Fibroblast of villous mesenchyme (primary cell): ENCODE results near the gene PRSS56. TPM values are rescaled to one million over a fixed set of nuclear protein-coding genes. Genes with fewer than 3 reads are reported as not detected.

Experiments used
- DNase-seq: peaks from one replicate; pipeline ENCODE4 v3.0.0-alpha.2; 2010; ENCODE audit warnings: low read depth
- H3K4me3 ChIP-seq: 2 replicates; pipeline ENCODE4 v1.5.1; 2011; ENCODE audit warnings: low read depth, mild to moderate bottlenecking, low read length
- CTCF ChIP-seq: IDR thresholded peaks from 2 replicates; pipeline ENCODE4 v1.5.1; 2012; ENCODE audit warnings: low read depth, mild to moderate bottlenecking, low read length; ENCODE audit not compliant: insufficient read depth
- total RNA-seq: library from RNA; depleted of rRNA; stranded (reverse); fragments of >200 nt; gene quantifications from 2 replicates; pipeline ENCODE4 v1.2.3, GENCODE V29; 2012

Gene PRSS56
- total RNA-seq, 1 donor: not detected

GRCh38 chr2:232483923-232484627 lies 36.1 kb upstream of the PRSS56 start:
- DNase-seq: no peak
- no peak for TF ChIP-seq CTCF
- H3K4me3 ChIP-seq: no peak overlapping the region

GRCh38 chr2:232484628-232485347 lies 35.4 kb upstream of the PRSS56 start:
- no peak for DNase-seq
- no peak for TF ChIP-seq CTCF

GRCh38 chr2:232485348-232485756 lies 34.8 kb upstream of the PRSS56 start:
- no peak for TF ChIP-seq CTCF
- DNase-seq: no peak

More at GRCh38 chr2:232484628-232485347, 35.4 kb upstream of the PRSS56 start:
- H3K4me3 ChIP-seq: no peak overlapping the region

GRCh38 chr2:232485757-232486557 lies 34.2 kb upstream of the PRSS56 start:
- no peak for DNase-seq
- H3K4me3 ChIP-seq: no peak overlapping the region
- TF ChIP-seq CTCF: no peak

More at GRCh38 chr2:232485348-232485756, 34.8 kb upstream of the PRSS56 start:
- H3K4me3 ChIP-seq: no peak overlapping the region

- no peak for TF ChIP-seq CTCF
- no peak overlapping the region for H3K4me3 ChIP-seq
- no peak for DNase-seq
Measured at GRCh38 chr2:232486558-232487384, 33.4 kb upstream of the PRSS56 start.
